K562 (cell line): ENCODE data around the gene TJP2. TPM values are rescaled to one million over a fixed set of nuclear protein-coding genes. Genes with fewer than 3 reads are reported as not detected.

Experiments
- ATAC-seq: fragments of 200-7000 bp; cut with Tn5 transposase; 3 replicates; pipeline ENCODE4 v1.9.1; 2020; ENCODE audit warnings: moderate library complexity
- BruUV-seq: library from RNA; stranded (reverse); fragments of 400-500 nt; replicated peaks from 2 replicates; lab custom pipeline; 2021; lab: Mats Ljungman, UMichigan
- CTCF ChIA-PET: fragments of 300-600 bp; formaldehyde crosslinking; extraction: SDS; loops from one replicate; lab custom pipeline; 2021; ENCODE audit warnings: low intra/inter-chr PET ratio; lab: Yijun Ruan, JAX
- POLR2A ChIA-PET: fragments of 300-600, 350-650 bp; sonication (Branson Sonifier 250); formaldehyde crosslinking; extraction: SDS; loops from one replicate; lab custom pipeline; 2021; ENCODE audit warnings: antibody characterized with exemption, inconsistent platforms; lab: Yijun Ruan, JAX
- DNase-seq, 4 experiments: peaks; one replicate each; pipeline versions ENCODE4 v3.0.0 to v3.0.0-alpha.2; 2011 to 2018; ENCODE audit warnings: low spot score in 3 of 4, mixed read lengths in 3 of 4; ENCODE audit errors: extremely low read depth in 1 of 4
- FAIRE-seq: peaks from 2 replicates; lab custom pipeline; 2011; peaks lifted over from hg19 to GRCh38; lab: Jason Lieb, UNC
- H2AFZ ChIP-seq: 2 replicates; pipeline ENCODE4 v1.6.0; 2011; ENCODE audit warnings: low read depth, low read length, control low read depth, inconsistent platforms
- H3K27ac ChIP-seq: fragments of 200-600 bp; 3 replicates; pipeline ENCODE4 v1.8.0; 2011; ENCODE audit warnings: low read depth, mild to moderate bottlenecking, control low read depth, inconsistent platforms, low read length, moderate library complexity, mixed read lengths; ENCODE audit errors: extremely low read depth
- H3K27me3 ChIP-seq, 2 experiments: fragments of 300-600 bp in 1 of 2; 2 replicates in 1 of 2; 3 replicates in 1 of 2; pipeline versions ENCODE4 v1.6.0 to v1.8.0; 2011; ENCODE audit warnings: inconsistent platforms in 2 of 2, low read length in 2 of 2, mild to moderate bottlenecking in 1 of 2, mixed read lengths in 1 of 2, moderate library complexity in 1 of 2; ENCODE audit not compliant: control insufficient read depth in 2 of 2, insufficient read depth in 2 of 2
- H3K36me3 ChIP-seq: fragments of 300-600 bp; 3 replicates; pipeline ENCODE4 v1.8.0; 2011; ENCODE audit warnings: mild to moderate bottlenecking, low read length, inconsistent platforms; ENCODE audit not compliant: control insufficient read depth, insufficient read depth
- H3K4me1 ChIP-seq, 2 experiments: fragments of 200-600 bp in 1 of 2; replicated peaks in 1 of 2; 2 replicates in 1 of 2; 3 replicates in 1 of 2; pipeline versions ENCODE4 v1.5.1 to v1.8.0; 2011; ENCODE audit warnings: inconsistent platforms in 2 of 2, low read length in 2 of 2, mild to moderate bottlenecking in 1 of 2, mixed read lengths in 1 of 2, moderate library complexity in 1 of 2; ENCODE audit not compliant: control insufficient read depth in 2 of 2, insufficient read depth in 2 of 2
- H3K4me2 ChIP-seq: 2 replicates; pipeline ENCODE4 v1.6.1; 2011; ENCODE audit warnings: low read length, control low read depth, inconsistent platforms, mixed read lengths; ENCODE audit not compliant: insufficient read depth
- H3K4me3 ChIP-seq: fragments of 200-600 bp; sonication (generic), shearing (Covaris generic); 2 replicates; pipeline ENCODE4 v1.5.1; 2016; ENCODE audit warnings: control low read depth, inconsistent platforms
- H3K79me2 ChIP-seq: fragments of 200-600 bp; 3 replicates; pipeline ENCODE4 v1.8.0; 2011; ENCODE audit warnings: low read length, inconsistent platforms; ENCODE audit not compliant: control insufficient read depth, insufficient read depth
- H3K9ac ChIP-seq, 2 experiments: 2 replicates each; pipeline versions ENCODE4 v1.6.0 to v1.6.1; 2011; ENCODE audit warnings: low read depth in 2 of 2, low read length in 2 of 2, control low read depth in 1 of 2, inconsistent platforms in 1 of 2, mild to moderate bottlenecking in 1 of 2, mixed read lengths in 1 of 2; ENCODE audit not compliant: insufficient read depth in 1 of 2
- H3K9me1 ChIP-seq: one replicate; pipeline ENCODE4 v1.6.0; 2011; ENCODE audit warnings: inconsistent platforms, mild to moderate bottlenecking, low read length, moderate library complexity; ENCODE audit not compliant: control insufficient read depth, insufficient read depth
- H3K9me3 ChIP-seq: replicated peaks from 2 replicates; pipeline ENCODE4 v1.5.1; 2011; ENCODE audit warnings: low read depth, low read length, inconsistent platforms; ENCODE audit not compliant: control insufficient read depth, insufficient read depth
- H4K20me1 ChIP-seq: replicated peaks from 2 replicates; pipeline ENCODE4 v1.6.1; 2011; ENCODE audit warnings: low read length, inconsistent platforms, mixed read lengths; ENCODE audit not compliant: control insufficient read depth, insufficient read depth
- CTBP1 ChIP-seq: fragments of 450-650 bp; IDR thresholded peaks from 2 replicates; pipeline ENCODE4 v1.6.1; 2016; ENCODE audit warnings: borderline replicate concordance
- CXXC5 ChIP-seq: fragments of 250-450 bp; sonication (Bioruptor Pico); IDR thresholded peaks from 2 replicates; pipeline ENCODE4 v1.8.0; 2022; ENCODE audit warnings: inconsistent platforms, mild to moderate bottlenecking, moderate library complexity
- HNRNPK ChIP-seq: fragments of 200-400 bp; formaldehyde crosslinking; IDR thresholded peaks from one replicate; pipeline ENCODE4 v1.6.1; 2018; ENCODE audit warnings: mild to moderate bottlenecking, low read depth, low read length; ENCODE audit not compliant: poor library complexity, severe bottlenecking
- MAZ ChIP-seq, 2 experiments: fragments of 450-650 bp in 1 of 2; sonication (generic) in 1 of 2; formaldehyde crosslinking; IDR thresholded peaks in 1 of 2; conservative IDR thresholded peaks in 1 of 2; 2 replicates each; pipeline versions ENCODE4 v1.4.0 to v1.5.0; 2020; ENCODE audit warnings: mild to moderate bottlenecking in 1 of 2, missing genetic modification reagents in 1 of 2
- MEF2D ChIP-seq: conservative IDR thresholded peaks from 2 replicates; pipeline ENCODE4 v1.6.1; 2016; ENCODE audit warnings: low read depth, missing genetic modification characterization, missing compliant biosample characterization
- NR3C1 ChIP-seq: sonication (generic); formaldehyde crosslinking; IDR thresholded peaks from 2 replicates; pipeline ENCODE4 v1.8.1; 2022; ENCODE audit warnings: missing genetic modification reagents
- POLR2B ChIP-seq: fragments of 450-650 bp; IDR thresholded peaks from 2 replicates; pipeline ENCODE4 v1.6.1; 2018; ENCODE audit warnings: low read depth; ENCODE audit not compliant: partially characterized antibody
- TAF9B ChIP-seq: fragments of 450-650 bp; IDR thresholded peaks from 2 replicates; pipeline ENCODE4 v1.6.1; 2018; ENCODE audit warnings: mild to moderate bottlenecking; ENCODE audit not compliant: partially characterized antibody
- TAL1 ChIP-seq: fragments of 450-650 bp; IDR thresholded peaks from 2 replicates; pipeline ENCODE4 v1.6.1; 2016; ENCODE audit warnings: mild to moderate bottlenecking
- TEAD4 ChIP-seq, 2 experiments: sonication (generic) in 1 of 2; formaldehyde crosslinking in 1 of 2; IDR thresholded peaks; 2 replicates each; pipeline versions ENCODE4 v1.6.1 to v1.8.0; 2012 to 2022; ENCODE audit warnings: borderline replicate concordance in 1 of 2, inconsistent platforms in 1 of 2, low read length in 1 of 2, mild to moderate bottlenecking in 1 of 2, missing genetic modification reagents in 1 of 2
- WGBS: fragments of 100-300 bp; shearing (Covaris generic); methylation state at CpG from one replicate; pipeline ENCODE4 v1.1.6; 2016; ENCODE audit warnings: low coverage, mixed read lengths; ENCODE audit not compliant: insufficient coverage; ENCODE audit errors: missing lambda C conversion rate; 5-methylcytosine and 5-hydroxymethylcytosine counted together
- in situ Hi-C: fragments of 300-500 bp; cut with MboI; formaldehyde crosslinking; loops from 4 replicates; pipeline ENCODE4 v1.15.0; 2018; ENCODE audit warnings: inconsistent platforms, mixed read lengths
- intact Hi-C: fragments of 100-400 bp; cut with micrococcal nuclease; formaldehyde crosslinking; loops from 2 replicates; pipeline ENCODE4 v1.14.2; 2022
- polyA plus RNA-seq, 8 experiments: library from polyadenylated mRNA; depleted of rRNA in 4 of 8; stranded (reverse) in 5 of 8; unstranded in 3 of 8; fragments of >200 nt; fragmentation: Nextera tagmentation in 2 of 8; fragmentation: Illumina TruSeq in 1 of 8; extraction: Ambion mirVana in 2 of 8; extraction: Trizol in 1 of 8; gene quantifications; 2 replicates each; pipeline versions ENCODE4 v1.2.1 to v1.2.3, GENCODE V29; 2011 to 2014; ENCODE audit warnings: inconsistent platforms in 1 of 8, missing spikeins in 1 of 8
- total RNA-seq, 7 experiments: library from RNA; depleted of rRNA in 6 of 7; stranded (reverse); fragments of >200 nt in 6 of 7; fragmentation: Illumina TruSeq in 2 of 7; extraction: Trizol in 2 of 7; gene quantifications; 2 replicates each; pipeline versions ENCODE4 v1.2.1 to v1.2.3, GENCODE V29; 2011 to 2021; ENCODE audit warnings: low replicate concordance in 1 of 7
- TF ChIP-seq, protein P1 (sequence below): fragments of 450-650 bp; IDR thresholded peaks from 2 replicates; pipeline ENCODE4 v1.6.1; 2017; ENCODE audit warnings: antibody characterized with exemption, mild to moderate bottlenecking
- TF ChIP-seq, protein P2 (sequence below): sonication (generic); formaldehyde crosslinking; IDR thresholded peaks from 2 replicates; pipeline ENCODE4 v1.8.1; 2023; ENCODE audit warnings: missing genetic modification reagents, mild to moderate bottlenecking, borderline replicate concordance

The TJP2 gene
- total and polyA plus RNA-seq, 9 of the 15 experiments (the other 6 are each of a cell fraction or from before 2014, with no cell fraction given), result 4.0 to 24.1 (median 16.8) TPM

DNA sequence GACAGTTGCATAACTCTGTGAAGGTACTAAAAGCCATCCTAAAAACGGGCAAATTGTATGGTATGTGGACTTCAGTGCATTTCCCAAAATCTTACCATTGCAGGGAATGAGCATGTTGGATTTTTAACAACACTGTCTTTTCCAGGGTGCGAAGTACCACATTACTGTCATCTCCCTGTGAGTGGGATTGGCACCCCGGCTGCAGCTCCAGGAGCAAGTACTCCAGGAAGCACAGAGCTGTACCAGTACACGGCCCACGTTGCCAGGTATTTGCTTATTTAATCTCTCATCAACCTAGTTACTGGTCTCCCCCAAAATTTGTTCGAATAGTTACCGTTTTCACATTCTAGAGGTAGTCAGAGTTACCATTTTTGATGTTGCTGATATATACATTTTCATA, 22.6 kb upstream of the TJP2 start:
- ATAC-seq (no peak), FAIRE-seq (no peak), DNase-seq (no peak)
- no peak overlapping the region for H3K27ac ChIP-seq
- no peak overlapping the region for H3K9ac ChIP-seq
- H2AFZ ChIP-seq, result no peak overlapping the region
- H3K4me3 ChIP-seq, result no peak overlapping the region
- intact Hi-C loops (no loop called here), in situ Hi-C loops (no loop called here)
- no peak overlapping the region for H3K4me2 ChIP-seq
- no peaks in the 10 kb centered on the region for H3K4me1 ChIP-seq
- H3K79me2 ChIP-seq, result no peaks in the 10 kb centered on the region
- H3K36me3 ChIP-seq, result no peaks in the 10 kb centered on the region
- H3K27me3 ChIP-seq, result no peaks in the 10 kb centered on the region
- no TSS peak for BruUV-seq
- H4K20me1 ChIP-seq, result no peaks in the 10 kb centered on the region
- ChIA-PET POLR2A (interaction anchor here (0.6 to 0.7 kb wide), 2 partner anchors 12 to 107 kb away, joined by 3 read pairs; no protein-coding TSS in a partner anchor), CTCF (no interaction called here)
- 50% methylated on average over 7 of the region's 7 CpGs for WGBS
- no peaks in the 10 kb centered on the region for H3K9me3 ChIP-seq
- H3K9me1 ChIP-seq, result no peaks in the 10 kb centered on the region
- TF ChIP-seq TEAD4 (IDR thresholded peaks at IDR 0.05; ENCODE audit: low read length) (no peak), TEAD4 (CRISPR knock-in tag; IDR thresholded peaks at IDR 0.05; ENCODE audit: borderline replicate concordance) (no peak), TAF9B (no peak), CXXC5 (CRISPR knock-in tag) (no peak), MEF2D (tag) (no peak), TAL1 (no peak), HNRNPK (no peak), MAZ (CRISPR knock-in tag; conservative IDR thresholded peaks at IDR 0.05 in 1 of 2, IDR thresholded peaks at IDR 0.05 in 1 of 2) (no peak), NR3C1 (CRISPR knock-in tag) (no peak), POLR2B (no peak), CTBP1 (no peak)
- TF ChIP-seq, protein P1, sequence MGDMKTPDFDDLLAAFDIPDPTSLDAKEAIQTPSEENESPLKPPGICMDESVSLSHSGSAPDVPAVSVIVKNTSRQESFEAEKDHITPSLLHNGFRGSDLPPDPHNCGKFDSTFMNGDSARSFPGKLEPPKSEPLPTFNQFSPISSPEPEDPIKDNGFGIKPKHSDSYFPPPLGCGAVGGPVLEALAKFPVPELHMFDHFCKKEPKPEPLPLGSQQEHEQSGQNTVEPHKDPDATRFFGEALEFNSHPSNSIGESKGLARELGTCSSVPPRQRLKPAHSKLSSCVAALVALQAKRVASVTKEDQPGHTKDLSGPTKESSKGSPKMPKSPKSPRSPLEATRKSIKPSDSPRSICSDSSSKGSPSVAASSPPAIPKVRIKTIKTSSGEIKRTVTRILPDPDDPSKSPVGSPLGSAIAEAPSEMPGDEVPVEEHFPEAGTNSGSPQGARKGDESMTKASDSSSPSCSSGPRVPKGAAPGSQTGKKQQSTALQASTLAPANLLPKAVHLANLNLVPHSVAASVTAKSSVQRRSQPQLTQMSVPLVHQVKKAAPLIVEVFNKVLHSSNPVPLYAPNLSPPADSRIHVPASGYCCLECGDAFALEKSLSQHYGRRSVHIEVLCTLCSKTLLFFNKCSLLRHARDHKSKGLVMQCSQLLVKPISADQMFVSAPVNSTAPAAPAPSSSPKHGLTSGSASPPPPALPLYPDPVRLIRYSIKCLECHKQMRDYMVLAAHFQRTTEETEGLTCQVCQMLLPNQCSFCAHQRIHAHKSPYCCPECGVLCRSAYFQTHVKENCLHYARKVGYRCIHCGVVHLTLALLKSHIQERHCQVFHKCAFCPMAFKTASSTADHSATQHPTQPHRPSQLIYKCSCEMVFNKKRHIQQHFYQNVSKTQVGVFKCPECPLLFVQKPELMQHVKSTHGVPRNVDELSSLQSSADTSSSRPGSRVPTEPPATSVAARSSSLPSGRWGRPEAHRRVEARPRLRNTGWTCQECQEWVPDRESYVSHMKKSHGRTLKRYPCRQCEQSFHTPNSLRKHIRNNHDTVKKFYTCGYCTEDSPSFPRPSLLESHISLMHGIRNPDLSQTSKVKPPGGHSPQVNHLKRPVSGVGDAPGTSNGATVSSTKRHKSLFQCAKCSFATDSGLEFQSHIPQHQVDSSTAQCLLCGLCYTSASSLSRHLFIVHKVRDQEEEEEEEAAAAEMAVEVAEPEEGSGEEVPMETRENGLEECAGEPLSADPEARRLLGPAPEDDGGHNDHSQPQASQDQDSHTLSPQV, result no peak
- TF ChIP-seq, protein P2, sequence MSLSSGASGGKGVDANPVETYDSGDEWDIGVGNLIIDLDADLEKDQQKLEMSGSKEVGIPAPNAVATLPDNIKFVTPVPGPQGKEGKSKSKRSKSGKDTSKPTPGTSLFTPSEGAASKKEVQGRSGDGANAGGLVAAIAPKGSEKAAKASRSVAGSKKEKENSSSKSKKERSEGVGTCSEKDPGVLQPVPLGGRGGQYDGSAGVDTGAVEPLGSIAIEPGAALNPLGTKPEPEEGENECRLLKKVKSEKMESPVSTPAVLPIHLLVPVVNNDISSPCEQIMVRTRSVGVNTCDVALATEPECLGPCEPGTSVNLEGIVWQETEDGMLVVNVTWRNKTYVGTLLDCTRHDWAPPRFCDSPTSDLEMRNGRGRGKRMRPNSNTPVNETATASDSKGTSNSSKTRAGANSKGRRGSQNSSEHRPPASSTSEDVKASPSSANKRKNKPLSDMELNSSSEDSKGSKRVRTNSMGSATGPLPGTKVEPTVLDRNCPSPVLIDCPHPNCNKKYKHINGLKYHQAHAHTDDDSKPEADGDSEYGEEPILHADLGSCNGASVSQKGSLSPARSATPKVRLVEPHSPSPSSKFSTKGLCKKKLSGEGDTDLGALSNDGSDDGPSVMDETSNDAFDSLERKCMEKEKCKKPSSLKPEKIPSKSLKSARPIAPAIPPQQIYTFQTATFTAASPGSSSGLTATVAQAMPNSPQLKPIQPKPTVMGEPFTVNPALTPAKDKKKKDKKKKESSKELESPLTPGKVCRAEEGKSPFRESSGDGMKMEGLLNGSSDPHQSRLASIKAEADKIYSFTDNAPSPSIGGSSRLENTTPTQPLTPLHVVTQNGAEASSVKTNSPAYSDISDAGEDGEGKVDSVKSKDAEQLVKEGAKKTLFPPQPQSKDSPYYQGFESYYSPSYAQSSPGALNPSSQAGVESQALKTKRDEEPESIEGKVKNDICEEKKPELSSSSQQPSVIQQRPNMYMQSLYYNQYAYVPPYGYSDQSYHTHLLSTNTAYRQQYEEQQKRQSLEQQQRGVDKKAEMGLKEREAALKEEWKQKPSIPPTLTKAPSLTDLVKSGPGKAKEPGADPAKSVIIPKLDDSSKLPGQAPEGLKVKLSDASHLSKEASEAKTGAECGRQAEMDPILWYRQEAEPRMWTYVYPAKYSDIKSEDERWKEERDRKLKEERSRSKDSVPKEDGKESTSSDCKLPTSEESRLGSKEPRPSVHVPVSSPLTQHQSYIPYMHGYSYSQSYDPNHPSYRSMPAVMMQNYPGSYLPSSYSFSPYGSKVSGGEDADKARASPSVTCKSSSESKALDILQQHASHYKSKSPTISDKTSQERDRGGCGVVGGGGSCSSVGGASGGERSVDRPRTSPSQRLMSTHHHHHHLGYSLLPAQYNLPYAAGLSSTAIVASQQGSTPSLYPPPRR (CRISPR knock-in tag), result no peak
